ENCODE measurements around the gene SEPHS2.

DNA sequence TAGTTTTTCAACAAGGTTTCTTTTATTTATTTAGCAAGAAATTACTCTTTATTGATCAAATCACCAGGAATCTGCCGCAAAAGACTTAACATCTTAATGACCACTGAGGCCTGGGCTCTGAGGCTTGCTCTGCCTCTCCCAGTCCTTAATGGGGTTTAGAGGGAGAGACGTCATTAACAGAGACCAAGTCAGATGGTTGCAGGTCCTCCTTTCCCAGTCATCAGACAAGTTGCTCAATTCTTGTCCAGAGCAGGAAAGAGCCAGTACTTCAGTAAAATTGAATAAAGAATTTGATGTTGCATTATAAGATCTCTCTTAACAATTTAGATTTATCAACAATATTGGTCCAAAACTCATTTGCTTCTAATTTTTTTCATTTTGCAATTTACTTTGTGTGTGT lies 2.0 kb downstream of the SEPHS2 start:
- TF ChIP-seq, protein P1, sequence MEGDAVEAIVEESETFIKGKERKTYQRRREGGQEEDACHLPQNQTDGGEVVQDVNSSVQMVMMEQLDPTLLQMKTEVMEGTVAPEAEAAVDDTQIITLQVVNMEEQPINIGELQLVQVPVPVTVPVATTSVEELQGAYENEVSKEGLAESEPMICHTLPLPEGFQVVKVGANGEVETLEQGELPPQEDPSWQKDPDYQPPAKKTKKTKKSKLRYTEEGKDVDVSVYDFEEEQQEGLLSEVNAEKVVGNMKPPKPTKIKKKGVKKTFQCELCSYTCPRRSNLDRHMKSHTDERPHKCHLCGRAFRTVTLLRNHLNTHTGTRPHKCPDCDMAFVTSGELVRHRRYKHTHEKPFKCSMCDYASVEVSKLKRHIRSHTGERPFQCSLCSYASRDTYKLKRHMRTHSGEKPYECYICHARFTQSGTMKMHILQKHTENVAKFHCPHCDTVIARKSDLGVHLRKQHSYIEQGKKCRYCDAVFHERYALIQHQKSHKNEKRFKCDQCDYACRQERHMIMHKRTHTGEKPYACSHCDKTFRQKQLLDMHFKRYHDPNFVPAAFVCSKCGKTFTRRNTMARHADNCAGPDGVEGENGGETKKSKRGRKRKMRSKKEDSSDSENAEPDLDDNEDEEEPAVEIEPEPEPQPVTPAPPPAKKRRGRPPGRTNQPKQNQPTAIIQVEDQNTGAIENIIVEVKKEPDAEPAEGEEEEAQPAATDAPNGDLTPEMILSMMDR (IDR thresholded peaks at IDR 0.05; ENCODE audit: insufficient read depth, low read depth, low read length) = no peak
- TF ChIP-seq EZH2 (IDR thresholded peaks at IDR 0.05; ENCODE audit: insufficient read depth, low read length) = no peak

Measured in astrocyte (in vitro differentiated cells and primary cell).